Measurements from ENCODE around the gene MXD4.

Gene MXD4

DNA sequence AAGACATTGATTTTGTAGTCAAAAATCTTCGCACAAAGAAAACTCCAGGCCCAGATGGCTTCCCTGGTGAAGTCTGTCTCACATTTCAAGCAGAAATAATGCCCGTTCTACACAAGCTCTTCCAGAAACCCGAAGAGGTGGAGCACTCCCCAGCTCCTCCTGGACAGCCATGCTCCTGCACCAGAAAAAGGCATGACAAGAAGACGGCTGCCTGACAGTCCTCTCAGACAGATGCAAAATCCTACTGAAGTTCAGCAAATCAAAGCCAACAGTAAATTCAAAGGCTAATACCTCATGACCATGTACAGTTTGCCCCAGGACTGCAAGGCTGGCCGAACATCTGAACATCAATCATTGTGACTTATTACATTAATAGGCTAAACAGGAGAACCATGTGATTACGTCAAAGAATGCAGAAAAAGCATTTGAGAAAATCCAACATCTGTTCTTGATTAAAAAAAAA, 30.8 kb upstream of the MXD4 start:
- DNase-seq (ENCODE audit: low read depth in 3 of 3), result no peak

DNA sequence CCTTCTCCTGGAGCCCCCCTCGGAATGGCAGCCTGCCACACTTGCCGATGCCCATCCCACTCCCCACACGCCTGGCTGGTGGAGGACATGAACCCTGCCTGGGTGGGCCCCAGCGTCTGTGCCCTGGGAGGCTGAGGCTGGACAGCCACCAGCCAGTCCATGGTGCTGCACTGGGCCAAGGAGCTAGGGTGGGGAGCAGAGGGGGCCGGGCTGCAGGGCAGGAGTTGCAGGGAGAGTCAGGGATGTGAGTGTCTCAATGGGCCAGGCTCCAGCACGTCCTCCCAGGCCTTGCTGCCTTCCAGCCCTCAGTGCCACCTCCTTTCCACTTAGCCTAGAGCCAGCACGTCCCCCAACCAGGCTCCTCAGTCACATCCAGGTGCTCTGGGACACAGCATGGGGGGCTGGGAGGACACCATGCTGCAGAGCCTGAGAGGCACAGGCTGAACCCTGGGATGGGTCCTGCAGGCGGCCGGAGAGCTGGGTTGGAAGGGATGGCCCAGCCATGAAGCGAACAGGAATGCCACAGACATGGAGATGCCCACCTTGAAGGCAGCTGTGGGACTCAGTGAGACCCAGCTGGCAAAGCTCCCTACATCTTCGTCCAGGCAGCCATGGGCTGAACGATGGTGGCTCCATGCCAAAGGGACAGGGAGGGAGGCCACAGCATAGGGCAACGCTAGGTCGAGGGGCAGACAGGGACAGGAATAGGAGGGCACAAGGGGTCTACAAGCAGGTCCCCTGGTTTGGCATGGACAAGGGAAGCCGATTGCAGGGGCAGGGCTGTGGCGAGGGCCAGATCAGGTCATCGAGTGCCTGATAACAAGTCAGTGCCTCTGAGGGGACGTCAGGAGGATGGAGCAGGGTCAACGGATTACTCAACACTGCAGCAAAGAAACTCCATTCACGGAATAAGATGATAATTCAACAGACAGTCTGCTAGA, 30.1 kb upstream of the MXD4 start:
- DNase-seq (ENCODE audit: low read depth in 3 of 3), result no peak

GRCh38 chr4:2290974-2291704, 29.2 kb upstream of the MXD4 start:
- peak in 2 of 3 experiments; percentile 31 to 37 for DNase-seq (ENCODE audit: low read depth in 3 of 3)

GRCh38 chr4:2290488-2290887, 28.6 kb upstream of the MXD4 start:
- DNase-seq (ENCODE audit: low read depth in 3 of 3), result no peak

GRCh38 chr4:2289955-2290333, 28.0 kb upstream of the MXD4 start:
- DNase-seq (ENCODE audit: low read depth in 3 of 3), result no peak

DNA sequence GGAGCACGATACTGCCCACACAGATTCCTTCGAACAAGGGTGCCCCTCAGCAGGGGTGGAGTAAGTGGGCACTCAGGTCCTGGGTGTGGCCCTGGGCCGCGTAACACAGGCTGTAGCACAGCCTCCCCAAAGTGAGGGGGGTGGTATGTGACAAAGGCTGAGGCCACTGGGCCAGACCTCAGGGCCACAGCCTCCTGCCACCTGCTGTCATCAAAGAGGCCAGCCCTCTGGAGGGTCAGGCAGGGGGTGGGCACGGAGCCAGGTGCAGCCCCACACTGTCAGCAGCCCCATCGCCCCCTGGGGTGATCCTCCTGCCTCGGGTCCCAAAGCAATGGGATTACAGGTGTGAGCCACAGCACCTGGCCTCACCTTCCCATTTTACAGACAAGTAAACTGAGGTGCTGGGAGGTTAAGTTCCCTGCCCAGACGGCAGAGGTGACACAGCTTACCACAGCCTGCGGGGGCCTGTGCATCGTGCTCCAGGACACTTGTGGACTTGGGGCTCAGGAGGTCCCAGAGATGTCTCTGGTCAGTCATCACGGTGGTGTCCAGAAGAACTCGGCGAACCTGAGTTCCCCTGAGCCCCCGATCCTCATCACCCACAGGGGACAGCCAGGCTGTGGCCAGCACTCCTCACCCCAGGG, 27.5 kb upstream of the MXD4 start:
- DNase-seq (ENCODE audit: low read depth in 3 of 3), result no peak

GRCh38 chr4:2288051-2288541, 26.2 kb upstream of the MXD4 start:
- no peak for DNase-seq (ENCODE audit: low read depth in 3 of 3)

DNA sequence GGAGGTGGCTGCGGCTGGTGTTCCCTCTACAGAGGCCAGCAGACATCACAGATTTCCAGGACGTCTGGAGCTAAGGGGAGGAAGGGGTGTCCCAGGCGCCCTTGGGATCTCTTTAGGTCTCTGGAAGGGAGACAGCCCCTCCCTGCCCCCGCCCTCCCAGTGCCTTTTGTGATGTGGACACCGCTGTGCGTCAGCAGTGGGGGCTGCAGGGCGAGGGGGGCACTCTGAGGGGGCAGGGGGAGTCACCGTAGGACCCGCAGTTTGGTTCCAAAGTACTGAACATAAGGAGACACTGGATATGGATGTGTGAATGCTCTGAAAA, 25.6 kb upstream of the MXD4 start:
- DNase-seq (ENCODE audit: low read depth in 3 of 3), result no peak

DNA sequence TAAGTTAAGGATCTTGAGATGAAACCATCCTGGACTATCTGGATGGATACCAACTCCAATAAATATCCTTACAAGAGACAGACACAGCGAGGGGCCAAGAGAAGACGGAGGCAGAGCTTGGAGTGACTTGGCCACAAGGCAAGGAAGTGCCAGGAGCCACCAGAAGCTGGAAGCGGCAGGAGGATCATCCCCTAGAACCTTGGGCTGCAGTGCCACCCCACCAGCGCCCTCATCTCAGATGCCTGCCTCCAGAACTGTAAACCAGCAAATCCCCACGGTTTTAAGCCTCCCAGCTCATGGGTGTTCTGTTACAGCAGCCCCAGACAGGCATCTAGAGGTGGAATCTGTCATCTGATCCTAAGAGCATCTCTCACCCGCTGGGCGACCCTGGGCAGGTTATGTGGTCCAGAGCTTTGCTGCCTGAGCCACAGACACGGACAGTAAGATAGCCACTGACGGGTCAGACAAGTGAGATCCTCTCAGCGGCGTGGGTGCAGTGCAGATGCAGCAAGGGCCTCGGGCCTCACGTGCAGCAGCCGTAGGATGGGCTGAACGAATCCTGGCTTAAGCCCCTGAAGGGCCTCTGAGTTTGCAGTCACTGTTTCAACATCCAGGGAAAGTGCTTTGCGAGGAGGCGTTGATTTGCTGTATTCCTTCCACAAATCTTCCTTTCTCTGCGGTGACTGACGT, 25.1 kb upstream of the MXD4 start:
- no peak for DNase-seq (ENCODE audit: low read depth in 3 of 3)

GRCh38 chr4:2285613-2286381, 23.9 kb upstream of the MXD4 start:
- no peak for DNase-seq (ENCODE audit: low read depth in 3 of 3)

- no peak for DNase-seq (ENCODE audit: low read depth in 3 of 3)
Measured at GRCh38 chr4:2284934-2285612, 23.2 kb upstream of the MXD4 start.

GRCh38 chr4:2284161-2284933, 22.4 kb upstream of the MXD4 start:
- no peak for DNase-seq (ENCODE audit: low read depth in 3 of 3)

DNA sequence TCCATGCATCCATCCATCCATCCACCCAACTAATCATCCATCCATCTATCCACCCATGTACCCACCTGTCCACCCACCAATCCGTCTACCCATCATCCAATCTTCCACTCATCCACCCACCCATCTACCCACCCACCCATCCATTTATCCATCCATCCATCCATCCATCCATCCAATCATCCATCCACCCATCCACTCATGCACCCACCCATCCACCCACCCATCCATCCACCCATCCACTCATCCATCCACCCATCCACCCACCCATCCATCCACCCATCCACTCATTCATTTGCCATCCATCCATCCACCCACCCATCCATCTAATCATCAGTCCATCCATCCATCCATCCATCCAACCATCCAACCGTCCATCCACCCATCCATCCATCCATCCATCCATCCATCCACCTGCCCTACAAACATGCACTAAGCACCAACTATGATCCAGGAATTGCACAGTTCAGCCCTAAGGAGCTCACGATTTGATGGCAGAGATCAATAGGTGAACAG, 21.3 kb upstream of the MXD4 start:
- DNase-seq (ENCODE audit: low read depth in 3 of 3), result no peak

DNA sequence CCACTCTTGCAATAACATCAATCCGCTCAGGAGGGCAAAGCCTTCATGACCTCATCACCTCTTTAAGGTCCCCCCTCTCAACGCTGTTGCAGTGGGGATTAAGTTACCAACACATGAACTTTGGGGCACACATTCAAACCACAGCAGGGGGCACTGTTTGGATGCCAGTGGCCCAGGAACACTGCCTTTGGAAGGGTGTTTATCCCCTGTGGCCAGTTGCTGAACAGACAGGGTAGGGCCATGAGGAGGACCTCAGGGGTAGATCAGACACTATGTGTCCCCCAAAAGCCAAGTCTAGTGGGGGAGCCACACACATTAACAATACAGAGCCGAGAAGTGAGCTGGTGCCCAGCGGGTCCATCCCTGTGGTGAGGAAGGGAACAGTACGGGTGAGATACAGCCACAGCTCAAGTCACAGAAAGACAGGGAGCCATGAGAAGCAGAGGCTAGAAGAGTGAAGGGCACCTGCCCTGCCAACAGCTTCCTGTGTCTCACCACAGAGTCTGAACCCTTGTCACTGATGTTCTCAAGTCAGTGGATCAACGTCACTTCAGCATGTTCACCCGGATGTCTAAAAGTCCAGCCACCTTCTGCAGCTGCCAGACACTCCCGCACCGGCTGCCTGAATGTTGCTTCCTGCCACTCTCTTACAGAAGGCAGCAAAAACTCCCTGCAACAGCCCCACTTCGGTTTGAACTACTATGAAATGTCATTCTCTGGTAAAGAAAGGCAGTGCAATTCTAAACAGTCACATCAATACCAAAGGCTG, 19.9 kb upstream of the MXD4 start:
- peak; percentile 24 to 35 (median 28) for DNase-seq (ENCODE audit: low read depth in 3 of 3)

DNA sequence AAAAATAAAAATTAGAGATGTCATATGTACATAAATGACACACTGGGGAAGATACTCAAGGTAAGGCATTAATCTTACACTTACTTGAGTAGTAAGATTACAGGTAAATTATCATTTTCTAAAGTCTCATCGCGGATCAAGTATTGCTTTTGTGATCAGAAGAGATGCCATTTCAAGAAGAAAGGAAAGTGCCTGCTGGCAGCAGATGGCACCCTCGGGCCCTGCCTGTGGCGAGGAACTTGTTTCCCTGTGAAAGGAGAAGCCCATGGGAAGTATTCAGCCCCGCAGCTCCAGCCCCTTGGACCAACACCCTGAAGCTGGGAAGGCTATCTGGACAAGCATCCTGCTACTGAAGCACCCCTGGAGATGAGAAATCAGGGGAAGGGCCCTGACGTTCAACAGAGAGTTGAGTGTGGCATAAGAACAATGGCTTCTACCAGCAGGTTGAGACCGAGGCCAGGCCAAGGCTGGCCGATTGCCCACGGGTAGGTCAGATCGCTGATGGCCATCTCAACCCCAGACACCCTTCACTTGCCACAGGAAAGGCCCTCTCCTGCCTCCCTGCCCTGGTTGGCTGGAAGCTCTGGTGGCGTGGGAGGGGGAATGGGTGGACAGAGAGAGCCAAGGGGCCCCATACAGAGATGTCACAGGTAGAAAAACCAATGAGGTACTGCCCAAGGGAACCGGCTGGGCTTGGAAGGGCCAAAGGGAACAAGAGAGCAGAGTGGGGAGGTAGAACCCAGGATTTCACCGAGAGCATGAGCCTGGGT, 18.8 kb upstream of the MXD4 start:
- DNase-seq (ENCODE audit: low read depth in 3 of 3), result no peak

DNA sequence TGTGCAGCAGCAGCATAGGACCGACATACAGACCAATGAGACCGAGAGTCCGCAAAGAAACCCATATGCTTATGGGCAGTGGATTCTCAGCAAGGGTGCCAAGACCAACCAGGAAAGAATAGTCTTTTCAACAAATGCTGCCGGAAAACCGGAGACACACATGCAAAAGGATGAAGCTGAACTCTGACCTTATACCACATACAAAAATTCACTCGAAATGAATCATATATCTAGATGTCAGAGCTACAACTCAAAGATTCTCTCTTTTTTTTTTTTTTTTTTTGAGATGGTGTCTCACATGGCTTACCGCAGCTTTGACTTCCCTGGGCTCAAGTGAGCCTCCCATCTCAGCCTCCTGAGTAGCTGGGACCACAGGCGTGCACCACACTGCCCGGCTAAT, 16.0 kb upstream of the MXD4 start:
- DNase-seq (ENCODE audit: low read depth in 3 of 3), result no peak

DNA sequence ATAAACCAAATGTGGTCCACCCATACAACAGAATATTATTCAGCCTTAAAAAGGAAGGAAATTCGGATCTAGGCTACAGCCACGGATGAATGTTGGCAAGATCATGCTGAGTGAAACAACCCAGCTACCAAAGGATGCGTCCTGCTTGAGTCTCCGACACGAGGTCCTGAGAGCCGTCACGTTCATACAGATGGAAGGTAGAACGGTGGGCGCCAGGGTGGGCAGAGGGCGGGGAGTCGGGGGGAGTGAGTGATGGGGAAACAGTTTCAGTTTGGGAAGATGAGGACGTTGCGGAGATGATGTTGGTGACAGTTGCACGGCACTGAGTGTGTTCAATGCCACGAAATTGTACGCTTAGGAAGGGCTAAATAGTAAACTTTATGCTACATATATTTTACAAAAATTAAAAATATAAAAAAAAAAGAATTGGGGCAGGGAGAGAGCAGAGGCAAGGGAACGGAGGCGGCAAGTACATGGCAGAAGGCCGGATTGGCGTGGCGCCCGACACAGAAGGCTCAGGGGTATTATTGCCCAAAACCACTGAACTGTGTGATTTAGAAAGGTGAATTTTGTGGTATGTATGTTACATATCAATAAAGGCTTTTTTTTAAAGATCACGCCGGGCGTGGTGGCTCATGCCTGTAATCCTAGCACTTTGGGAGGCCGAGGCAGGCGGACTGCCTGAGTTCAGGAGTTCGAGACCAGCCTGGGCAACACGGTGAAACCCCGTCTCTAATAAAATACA, 14.8 kb upstream of the MXD4 start:
- DNase-seq (ENCODE audit: low read depth in 3 of 3), result no peak
